A673 (cell line): ENCODE data around the gene CTDSP2. TPM values are rescaled to one million over a fixed set of nuclear protein-coding genes. Genes with fewer than 3 reads are reported as not detected.

ENCODE experiments used
- BruUV-seq: library from RNA; stranded (reverse); fragments of 400-500 nt; replicated peaks from 2 replicates; lab custom pipeline; 2021; lab: Mats Ljungman, UMichigan
- CTCF ChIA-PET: fragments of 300-600 bp; sonication (Branson Sonifier 250); formaldehyde crosslinking; loops from one replicate; lab custom pipeline; 2022; ENCODE audit warnings: antibody characterized with exemption; lab: Charles Lee
- POLR2A ChIA-PET: fragments of 300-600 bp; sonication (Branson Sonifier 250); formaldehyde crosslinking; loops from one replicate; lab custom pipeline; 2022; ENCODE audit warnings: antibody characterized with exemption; ENCODE audit not compliant: low non-redundant PET; lab: Charles Lee
- DNase-seq: peaks from one replicate; pipeline ENCODE4 v3.0.0-alpha.2; 2015; ENCODE audit warnings: low spot score
- H3K27ac ChIP-seq: fragments of 200-600 bp; sonication (generic); 2 replicates; pipeline ENCODE4 v1.5.1; 2016; ENCODE audit warnings: mixed run types, low read depth, mild to moderate bottlenecking, mixed read lengths, antibody characterized with exemption, low read length; ENCODE audit not compliant: poor library complexity, severe bottlenecking
- H3K27me3 ChIP-seq: fragments of 200-600 bp; sonication (generic); replicated peaks from 2 replicates; pipeline ENCODE4 v1.6.1; 2017; ENCODE audit warnings: mixed run types, low read depth, mild to moderate bottlenecking, mixed read lengths, antibody characterized with exemption, low read length; ENCODE audit not compliant: insufficient read depth, poor library complexity
- H3K36me3 ChIP-seq: fragments of 200-600 bp; sonication (generic); 2 replicates; pipeline ENCODE4 v1.6.1; 2016; ENCODE audit warnings: mixed run types, mild to moderate bottlenecking, mixed read lengths, antibody characterized with exemption, low read length; ENCODE audit not compliant: insufficient read depth, poor library complexity, severe bottlenecking
- H3K4me1 ChIP-seq: fragments of 200-600 bp; sonication (generic); 2 replicates; pipeline ENCODE4 v1.6.1; 2017; ENCODE audit warnings: mixed run types, mild to moderate bottlenecking, mixed read lengths, antibody characterized with exemption, low read length; ENCODE audit not compliant: insufficient read depth, poor library complexity, severe bottlenecking
- H3K4me3 ChIP-seq: fragments of 200-600 bp; sonication (generic); 2 replicates; pipeline ENCODE4 v1.5.1; 2016; ENCODE audit warnings: low read depth, mixed run types, mild to moderate bottlenecking, mixed read lengths, low read length; ENCODE audit not compliant: poor library complexity, severe bottlenecking
- H3K9me3 ChIP-seq: fragments of 200-600 bp; sonication (generic); 2 replicates; pipeline ENCODE4 v1.6.1; 2016; ENCODE audit warnings: mixed run types, low read depth, mild to moderate bottlenecking, mixed read lengths, antibody characterized with exemption, low read length; ENCODE audit not compliant: poor library complexity, severe bottlenecking
- EZH2 ChIP-seq: fragments of 200-600 bp; sonication (generic); IDR thresholded peaks from 2 replicates; pipeline ENCODE4 v1.6.1; 2017; ENCODE audit warnings: borderline replicate concordance, low read depth, mild to moderate bottlenecking, mixed read lengths, antibody characterized with exemption, low read length; ENCODE audit not compliant: poor library complexity, severe bottlenecking
- intact Hi-C: fragments of 100-400 bp; cut with micrococcal nuclease; formaldehyde crosslinking; loops from one replicate; pipeline ENCODE4 v1.10.0; 2022; ENCODE audit not compliant: unreplicated experiment
- total RNA-seq: library from RNA; stranded (reverse); gene quantifications from 2 replicates; pipeline ENCODE4 v1.2.3, GENCODE V29; 2021
- TF ChIP-seq, protein P1 (sequence below): fragments of 300-800, 200-600 bp; sonication (generic); conservative IDR thresholded peaks from 2 replicates; pipeline ENCODE4 v1.5.1; 2017; ENCODE audit warnings: low read depth, mild to moderate bottlenecking, antibody characterized with exemption, low read length, moderate library complexity, mixed read lengths

Gene CTDSP2
- total RNA-seq, 1 experiment from 2014 or later: 115 TPM

DNA sequence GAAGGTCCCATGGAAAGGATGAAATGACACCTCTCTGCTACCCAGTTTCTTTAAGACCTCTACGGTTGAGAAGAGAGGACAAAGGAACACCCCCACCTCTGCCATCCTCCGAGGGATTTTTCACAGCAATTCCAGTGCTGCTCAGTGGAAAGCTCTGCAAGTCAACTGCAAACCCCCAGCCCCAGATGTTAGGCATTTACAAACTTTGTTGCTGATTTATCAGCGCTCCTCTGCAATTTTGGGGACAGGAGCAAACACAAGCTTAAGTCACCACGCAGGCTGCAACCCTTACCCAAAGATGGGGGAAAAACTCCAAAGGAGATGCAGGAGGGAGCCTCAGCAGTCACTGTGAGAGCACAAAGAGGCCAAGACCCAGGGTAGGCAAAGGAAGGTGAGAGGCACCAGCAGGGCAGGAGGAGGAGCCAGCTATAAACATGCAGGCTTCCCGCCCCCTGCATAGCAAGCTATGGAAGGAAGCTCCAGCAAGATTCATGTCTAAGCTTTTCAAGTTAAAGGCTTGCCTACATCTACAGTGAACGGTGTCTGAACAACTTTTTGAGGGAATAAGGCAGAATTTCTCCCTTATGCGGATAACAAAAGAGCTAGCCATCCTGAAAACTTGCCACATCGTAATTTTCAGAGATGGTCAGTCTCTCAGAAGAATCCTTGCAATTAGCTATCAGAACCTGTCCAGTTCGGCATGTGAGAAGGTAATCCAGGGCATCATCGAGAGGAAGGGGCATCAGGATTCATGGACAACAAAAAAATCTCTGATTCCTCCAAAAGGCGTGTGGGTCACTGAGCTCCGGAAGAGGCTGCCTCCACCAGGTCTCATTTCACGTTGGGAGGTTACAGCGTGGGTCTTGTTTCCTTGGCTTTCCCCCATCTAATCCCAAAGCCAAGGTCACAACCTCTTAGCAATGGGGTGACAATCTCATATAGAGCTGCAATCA lies 3.9 kb downstream of the CTDSP2 start:
- BruUV-seq: no TSS peak
- H3K4me3 ChIP-seq: peak overlapping the region; percentile 19
- DNase-seq: peak; percentile 51
- peaks cover 71% of the 10 kb centered on the region for H3K4me1 ChIP-seq
- no peaks in the 10 kb centered on the region for H3K27me3 ChIP-seq
- H3K36me3 ChIP-seq: no peaks in the 10 kb centered on the region
- H3K9me3 ChIP-seq: no peaks in the 10 kb centered on the region
- ChIA-PET CTCF (no interaction called here), POLR2A (no interaction called here)
- intact Hi-C loops: no loop called here
- no peak for TF ChIP-seq EZH2
- TF ChIP-seq, protein P1, sequence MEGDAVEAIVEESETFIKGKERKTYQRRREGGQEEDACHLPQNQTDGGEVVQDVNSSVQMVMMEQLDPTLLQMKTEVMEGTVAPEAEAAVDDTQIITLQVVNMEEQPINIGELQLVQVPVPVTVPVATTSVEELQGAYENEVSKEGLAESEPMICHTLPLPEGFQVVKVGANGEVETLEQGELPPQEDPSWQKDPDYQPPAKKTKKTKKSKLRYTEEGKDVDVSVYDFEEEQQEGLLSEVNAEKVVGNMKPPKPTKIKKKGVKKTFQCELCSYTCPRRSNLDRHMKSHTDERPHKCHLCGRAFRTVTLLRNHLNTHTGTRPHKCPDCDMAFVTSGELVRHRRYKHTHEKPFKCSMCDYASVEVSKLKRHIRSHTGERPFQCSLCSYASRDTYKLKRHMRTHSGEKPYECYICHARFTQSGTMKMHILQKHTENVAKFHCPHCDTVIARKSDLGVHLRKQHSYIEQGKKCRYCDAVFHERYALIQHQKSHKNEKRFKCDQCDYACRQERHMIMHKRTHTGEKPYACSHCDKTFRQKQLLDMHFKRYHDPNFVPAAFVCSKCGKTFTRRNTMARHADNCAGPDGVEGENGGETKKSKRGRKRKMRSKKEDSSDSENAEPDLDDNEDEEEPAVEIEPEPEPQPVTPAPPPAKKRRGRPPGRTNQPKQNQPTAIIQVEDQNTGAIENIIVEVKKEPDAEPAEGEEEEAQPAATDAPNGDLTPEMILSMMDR: no peak
- peak overlapping the region; percentile 98 for H3K27ac ChIP-seq

DNA sequence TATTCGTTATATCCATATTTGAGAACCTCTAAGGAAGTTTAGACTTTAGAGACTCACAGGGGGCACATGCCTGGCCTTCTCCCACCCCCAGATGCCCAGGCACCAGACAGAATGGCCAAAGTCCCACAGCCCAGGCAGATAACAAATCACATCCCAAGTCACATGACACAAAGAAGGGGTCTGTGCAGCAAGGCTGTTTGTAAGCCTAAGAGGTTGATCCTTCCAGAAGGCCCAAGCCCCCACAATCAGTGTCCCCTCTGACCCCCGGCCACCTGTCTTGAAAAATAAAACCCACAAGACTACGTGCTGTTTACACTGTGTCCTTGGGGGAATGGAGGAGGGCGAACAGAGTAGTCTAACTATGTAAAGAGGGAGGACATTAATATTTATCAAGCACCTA lies 5.1 kb downstream of the CTDSP2 start:
- DNase-seq: no peak
- Histone ChIP-seq H3K9me3 (no peaks in the 10 kb centered on the region), H3K4me1 (peaks cover 77% of the 10 kb centered on the region), H3K36me3 (no peaks in the 10 kb centered on the region), H3K4me3 (no peak overlapping the region), H3K27ac (peak overlapping the region; percentile 41), H3K27me3 (no peaks in the 10 kb centered on the region)
- ChIA-PET POLR2A (no interaction called here), CTCF (no interaction called here)
- BruUV-seq: no TSS peak
- no peak for TF ChIP-seq EZH2
- TF ChIP-seq, protein P1: no peak
- intact Hi-C loops: no loop called here

DNA sequence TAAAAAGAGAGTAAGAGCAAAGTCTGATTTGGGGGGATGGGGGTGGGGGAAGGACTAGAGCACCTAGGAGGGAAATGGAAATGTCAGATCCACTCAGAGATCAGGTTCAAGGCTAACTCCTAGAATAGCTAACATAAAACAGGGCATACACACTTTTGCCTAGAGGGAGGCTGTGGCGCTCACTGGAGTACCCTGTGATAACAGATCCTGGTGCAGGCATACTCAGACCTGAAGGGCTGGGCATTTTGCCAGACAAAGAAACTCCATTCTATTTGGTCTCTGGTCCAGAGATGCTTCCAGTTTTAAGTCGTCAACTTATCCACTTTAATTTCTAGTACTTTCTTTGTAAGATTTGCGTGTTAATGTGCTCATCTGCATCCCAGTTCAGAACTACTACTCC lies 5.8 kb downstream of the CTDSP2 start:
- intact Hi-C loops: no loop called here
- CTCF ChIA-PET: no interaction called here
- peak overlapping the region; percentile 91 for H3K27ac ChIP-seq
- BruUV-seq: no TSS peak
- TF ChIP-seq, protein P1: no peak
- no peak for TF ChIP-seq EZH2
- H3K36me3 ChIP-seq: no peaks in the 10 kb centered on the region
- no peak overlapping the region for H3K4me3 ChIP-seq
- no peaks in the 10 kb centered on the region for H3K27me3 ChIP-seq
- no peaks in the 10 kb centered on the region for H3K9me3 ChIP-seq
- DNase-seq: no peak
- POLR2A ChIA-PET: no interaction called here
- H3K4me1 ChIP-seq: peaks cover 84% of the 10 kb centered on the region
